T-helper 2 cell treated with Interferon-gamma antibody and Interleukin-4, amounts not matched to agents 5 μg/mL and 100 μg/mL, for 36 hours (primary cell): ENCODE results near the gene SLC2A4RG.

ENCODE experiments used
- DNase-seq: peaks from one replicate; pipeline ENCODE4 v3.0.0; 2021; ENCODE audit warnings: low spot score
- H3K27ac Mint-ChIP-seq: one replicate; pipeline ENCODE4 v1.8.0; 2021; ENCODE audit warnings: mild to moderate bottlenecking, mixed read lengths
- H3K27me3 Mint-ChIP-seq: one replicate; pipeline ENCODE4 v1.8.0; 2021; ENCODE audit warnings: low read depth, mixed read lengths
- H3K36me3 Mint-ChIP-seq: one replicate; pipeline ENCODE4 v1.8.0; 2021; ENCODE audit warnings: low read depth, mixed read lengths
- H3K4me1 Mint-ChIP-seq: one replicate; pipeline ENCODE4 v1.8.0; 2021; ENCODE audit warnings: low read depth, mixed read lengths
- H3K4me3 Mint-ChIP-seq: one replicate; pipeline ENCODE4 v1.8.0; 2022; ENCODE audit warnings: mild to moderate bottlenecking, moderate library complexity, mixed read lengths
- H3K9me3 Mint-ChIP-seq: one replicate; pipeline ENCODE4 v1.8.0; 2021; ENCODE audit warnings: mixed read lengths

SLC2A4RG gene

DNA sequence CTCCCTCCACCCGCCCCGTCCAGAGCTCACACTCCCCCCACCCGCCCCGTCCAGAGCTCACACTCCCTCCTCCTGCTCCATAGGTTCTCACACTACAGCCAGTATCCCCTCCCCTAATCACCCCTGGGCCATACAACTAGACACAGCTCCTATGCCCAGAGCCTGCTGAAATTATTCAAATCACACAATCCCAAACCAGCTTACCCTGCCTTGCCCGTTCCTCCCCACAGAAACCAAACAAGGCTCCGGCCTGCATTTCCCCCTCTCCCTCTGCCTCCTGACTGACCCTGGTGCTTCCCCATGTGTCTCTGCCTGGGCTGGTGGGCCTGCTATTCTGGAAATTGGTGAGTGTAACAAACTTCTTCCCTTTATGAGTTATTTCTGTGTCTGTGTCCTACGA lies 18.6 kb downstream of the SLC2A4RG start:
- Mint-ChIP-seq H3K4me1 (peaks cover 8% of the 10 kb centered on the region), H3K36me3 (no peaks in the 10 kb centered on the region), H3K4me3 (no peak overlapping the region), H3K27me3 (peaks cover 6% of the 10 kb centered on the region), H3K27ac (no peak overlapping the region), H3K9me3 (no peaks in the 10 kb centered on the region)
- DNase-seq: no peak

DNA sequence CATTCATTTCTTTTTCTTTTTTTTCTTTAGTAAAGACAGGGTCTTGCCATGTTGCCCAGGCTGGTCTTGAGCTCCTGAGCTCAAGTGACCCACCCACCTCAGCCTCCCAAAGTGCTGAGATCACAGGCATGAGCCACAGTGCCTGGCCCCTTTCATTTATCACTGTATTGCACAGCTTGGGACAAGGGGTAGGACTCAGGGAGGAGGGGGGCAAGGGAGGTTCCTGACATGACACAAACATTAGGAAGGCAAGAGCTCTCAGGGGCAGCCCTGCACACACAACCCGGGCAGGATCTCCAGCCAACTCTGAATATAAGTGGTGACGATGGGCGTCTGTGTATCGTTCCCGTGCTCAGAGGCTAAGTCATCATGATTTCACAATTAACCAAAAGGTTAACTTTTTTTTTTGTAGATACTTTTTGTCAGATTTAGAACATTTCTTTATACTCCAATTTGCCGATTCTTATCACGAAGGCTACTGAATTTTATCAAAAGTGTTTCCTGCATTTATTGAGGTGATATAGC lies 19.9 kb downstream of the SLC2A4RG start:
- H3K4me3 Mint-ChIP-seq: no peak overlapping the region
- DNase-seq: no peak
- no peaks in the 10 kb centered on the region for H3K36me3 Mint-ChIP-seq
- H3K4me1 Mint-ChIP-seq: peaks cover 8% of the 10 kb centered on the region
- no peak overlapping the region for H3K27ac Mint-ChIP-seq
- peaks cover 8% of the 10 kb centered on the region for H3K27me3 Mint-ChIP-seq
- H3K9me3 Mint-ChIP-seq: no peaks in the 10 kb centered on the region

DNA sequence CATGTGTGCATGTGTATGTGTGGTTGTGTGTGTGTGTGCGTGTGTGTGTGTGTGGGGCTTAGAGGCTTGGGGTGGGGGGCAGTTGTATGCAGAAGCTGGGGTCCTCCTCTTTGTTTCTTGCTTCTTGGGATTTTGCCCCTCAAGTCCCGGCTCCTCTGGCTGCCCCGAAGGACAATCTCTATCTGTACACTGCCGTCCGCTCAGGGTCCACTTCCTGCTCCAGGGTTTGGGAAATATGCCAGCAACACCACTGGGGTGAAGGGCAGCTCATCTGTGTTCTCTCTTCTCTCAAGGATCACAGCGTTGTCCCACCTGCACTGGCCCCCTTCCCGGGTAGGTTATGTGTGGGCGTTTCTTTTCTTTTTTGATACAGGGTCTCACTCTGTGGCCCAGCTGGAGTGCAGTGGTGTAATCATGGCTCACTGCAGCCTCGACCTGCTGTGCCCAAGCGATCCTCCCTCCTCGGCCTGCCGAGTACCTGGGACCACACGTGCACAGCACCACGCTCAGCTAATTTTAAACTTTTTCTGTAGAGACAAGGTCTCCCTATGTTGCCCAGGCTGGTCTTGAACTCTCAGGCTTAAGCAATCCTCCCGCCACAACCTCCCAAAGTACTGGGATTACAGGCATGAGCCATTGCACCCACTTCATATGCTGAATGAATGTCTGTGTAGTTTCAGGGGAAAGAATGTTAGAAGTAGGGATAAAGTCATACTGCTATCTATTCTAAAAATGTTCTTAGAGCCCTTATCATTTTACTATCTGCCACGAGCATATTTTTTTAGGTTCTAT lies 25.7 kb downstream of the SLC2A4RG start:
- Mint-ChIP-seq H3K36me3 (no peaks in the 10 kb centered on the region), H3K4me3 (no peak overlapping the region), H3K27me3 (peaks cover 8% of the 10 kb centered on the region), H3K27ac (no peak overlapping the region), H3K9me3 (no peaks in the 10 kb centered on the region), H3K4me1 (no peaks in the 10 kb centered on the region)
- DNase-seq: no peak

DNA sequence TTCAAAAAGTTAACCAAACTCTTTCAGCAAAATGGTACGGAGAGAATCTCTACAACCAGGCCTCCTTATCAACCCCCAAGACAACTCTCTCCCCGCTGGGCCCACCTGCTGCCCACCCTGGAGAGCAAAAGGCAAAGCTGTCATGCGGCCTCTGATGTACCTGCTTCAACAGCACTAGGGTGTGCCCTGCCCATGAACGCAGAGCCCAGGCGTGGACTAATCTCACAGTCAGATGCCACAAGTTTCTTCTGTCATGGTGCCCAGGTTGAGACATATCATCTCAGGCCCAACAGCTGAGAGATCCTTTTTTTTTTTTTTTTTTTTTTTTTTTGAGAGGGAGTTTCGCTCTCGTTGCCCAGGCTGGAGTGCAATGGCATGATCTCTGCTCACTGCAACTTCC lies 26.3 kb downstream of the SLC2A4RG start:
- no peak for DNase-seq
- Mint-ChIP-seq H3K27me3 (peaks cover 8% of the 10 kb centered on the region), H3K4me3 (no peak overlapping the region), H3K27ac (no peak overlapping the region), H3K36me3 (no peaks in the 10 kb centered on the region), H3K4me1 (no peaks in the 10 kb centered on the region), H3K9me3 (no peaks in the 10 kb centered on the region)

DNA sequence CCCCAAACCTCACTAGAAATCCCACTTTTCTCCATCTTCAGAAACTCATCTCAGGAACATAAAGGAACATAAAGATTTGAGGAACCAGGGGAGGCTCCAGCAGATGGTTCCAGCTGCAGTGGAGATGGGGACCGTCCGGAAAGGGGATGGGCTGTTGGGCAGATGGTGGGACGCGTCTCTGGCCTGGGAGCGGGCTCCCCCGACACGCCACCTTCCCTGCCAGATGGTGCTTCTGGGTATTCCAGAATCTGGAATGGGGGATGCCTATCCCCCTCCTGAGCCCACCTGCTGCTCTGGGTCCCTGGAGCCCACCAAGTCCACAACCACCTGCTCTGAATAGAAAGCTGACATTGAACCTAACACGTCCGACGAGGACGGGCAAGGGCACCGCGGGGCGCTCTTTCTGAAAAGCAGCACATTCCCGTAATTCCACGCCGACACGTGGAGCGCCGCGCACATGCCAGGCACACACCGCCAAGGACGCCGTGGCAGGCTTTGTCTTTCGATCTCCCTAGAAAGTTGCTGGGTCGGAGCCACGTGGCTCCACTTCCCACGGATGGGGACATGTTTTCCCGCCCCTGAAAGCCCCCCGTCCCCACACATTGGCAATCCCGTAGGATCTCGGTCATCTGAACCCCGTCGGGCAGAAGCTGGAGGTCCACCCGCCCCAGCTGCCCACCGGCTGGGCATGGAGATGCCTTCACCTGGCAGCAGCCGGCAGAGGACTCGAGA lies 27.3 kb downstream of the SLC2A4RG start:
- Mint-ChIP-seq H3K27ac (no peak overlapping the region), H3K4me3 (no peak overlapping the region), H3K9me3 (no peaks in the 10 kb centered on the region), H3K36me3 (no peaks in the 10 kb centered on the region), H3K27me3 (peaks cover 8% of the 10 kb centered on the region), H3K4me1 (no peaks in the 10 kb centered on the region)
- no peak for DNase-seq

DNA sequence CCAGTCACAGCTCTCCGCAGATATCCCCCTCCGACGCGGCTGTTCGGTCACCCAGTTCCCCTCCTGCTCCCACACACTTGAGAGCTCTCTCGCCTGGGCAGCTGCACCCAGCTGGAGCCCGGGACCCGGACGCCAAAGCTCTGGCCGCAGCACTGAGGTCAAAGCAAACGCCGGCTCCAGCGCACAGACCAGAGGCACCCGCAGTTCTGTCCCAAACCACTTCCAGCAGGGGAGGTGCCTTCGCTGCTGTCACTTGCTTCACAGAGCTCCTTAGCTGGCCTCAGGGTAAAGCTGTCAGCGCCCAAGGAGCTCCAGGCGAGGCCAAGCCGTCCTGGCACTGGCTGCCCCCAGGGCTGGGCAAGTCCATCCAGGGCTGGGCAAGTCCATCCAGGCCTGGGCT lies 27.9 kb downstream of the SLC2A4RG start:
- no peak overlapping the region for H3K27ac Mint-ChIP-seq
- H3K36me3 Mint-ChIP-seq: no peaks in the 10 kb centered on the region

DNA sequence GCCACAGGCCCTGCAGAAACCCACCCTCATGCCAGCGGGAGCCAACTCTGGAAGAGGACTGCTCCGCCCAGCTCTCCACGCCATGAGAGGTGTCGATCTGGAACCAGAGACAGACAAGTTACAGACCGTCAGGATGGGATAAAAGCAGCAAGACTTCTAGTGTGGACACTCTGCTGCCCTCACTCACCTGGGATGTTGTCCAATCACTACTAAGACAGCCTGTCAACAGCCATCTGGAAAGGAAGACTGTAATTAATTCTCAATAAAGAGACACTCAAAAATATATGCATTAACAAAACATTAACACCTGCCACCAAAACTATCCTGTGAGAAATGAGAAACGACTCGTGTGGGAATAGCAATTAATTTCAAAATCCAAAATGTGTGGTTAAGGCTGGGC lies 28.3 kb downstream of the SLC2A4RG start:
- H3K36me3 Mint-ChIP-seq: no peaks in the 10 kb centered on the region
- no peaks in the 10 kb centered on the region for H3K9me3 Mint-ChIP-seq
- no peak overlapping the region for H3K4me3 Mint-ChIP-seq
- no peaks in the 10 kb centered on the region for H3K4me1 Mint-ChIP-seq
- H3K27ac Mint-ChIP-seq: no peak overlapping the region
- DNase-seq: no peak
- H3K27me3 Mint-ChIP-seq: peaks cover 4% of the 10 kb centered on the region

More for the DNA sequence above, 27.9 kb downstream of the SLC2A4RG start:
- no peak for DNase-seq
- H3K4me3 Mint-ChIP-seq: no peak overlapping the region
- H3K9me3 Mint-ChIP-seq: no peaks in the 10 kb centered on the region
- no peaks in the 10 kb centered on the region for H3K4me1 Mint-ChIP-seq
- H3K27me3 Mint-ChIP-seq: peaks cover 6% of the 10 kb centered on the region

DNA sequence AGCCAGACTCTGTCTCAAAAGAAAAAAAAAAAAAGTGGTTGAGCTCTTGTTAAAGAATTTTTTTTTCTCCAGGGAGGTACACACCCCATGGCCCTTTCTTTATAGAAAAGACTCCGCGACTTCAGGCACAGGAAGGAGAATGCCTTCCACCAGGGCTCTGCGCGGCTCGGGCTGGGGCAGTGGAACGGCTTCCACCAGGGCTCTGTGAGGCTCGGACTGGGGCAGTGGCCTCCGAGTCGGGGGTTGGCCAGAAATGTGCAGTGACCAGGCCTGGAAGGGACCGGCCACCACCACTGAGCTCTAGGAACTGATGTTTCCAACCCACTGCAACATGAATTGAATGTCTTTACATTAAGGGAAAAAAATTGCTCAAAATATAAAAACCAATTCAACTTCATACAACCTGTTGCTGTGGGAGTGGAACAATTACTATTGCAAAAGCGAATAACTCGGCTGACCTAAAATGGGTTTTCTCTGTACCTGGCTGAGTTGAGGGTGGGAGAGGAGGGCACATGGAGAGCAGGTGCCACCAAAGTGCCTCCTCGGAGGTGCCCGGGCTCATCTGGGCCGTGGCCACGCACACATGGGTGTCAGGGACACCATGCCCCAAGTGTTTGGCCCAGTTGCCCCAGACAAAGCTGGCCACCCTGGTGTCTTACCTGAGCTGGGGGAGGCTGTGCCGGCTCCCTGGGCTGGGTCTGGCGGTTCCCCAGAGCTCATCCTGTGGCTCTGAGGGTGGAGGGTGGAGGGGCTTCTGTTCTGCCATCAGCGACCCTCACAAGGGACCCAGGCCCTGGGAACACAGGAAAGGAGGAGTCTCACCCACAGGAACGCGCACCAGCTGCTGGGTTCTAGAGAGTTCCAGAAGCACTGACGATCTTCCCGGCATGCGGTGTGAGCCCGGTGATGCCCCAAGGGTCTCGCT lies 29.3 kb downstream of the SLC2A4RG start:
- no peaks in the 10 kb centered on the region for H3K36me3 Mint-ChIP-seq
- no peak overlapping the region for H3K4me3 Mint-ChIP-seq
- no peak for DNase-seq
- no peaks in the 10 kb centered on the region for H3K4me1 Mint-ChIP-seq
- H3K9me3 Mint-ChIP-seq: no peaks in the 10 kb centered on the region
- no peaks in the 10 kb centered on the region for H3K27me3 Mint-ChIP-seq
- no peak overlapping the region for H3K27ac Mint-ChIP-seq

DNA sequence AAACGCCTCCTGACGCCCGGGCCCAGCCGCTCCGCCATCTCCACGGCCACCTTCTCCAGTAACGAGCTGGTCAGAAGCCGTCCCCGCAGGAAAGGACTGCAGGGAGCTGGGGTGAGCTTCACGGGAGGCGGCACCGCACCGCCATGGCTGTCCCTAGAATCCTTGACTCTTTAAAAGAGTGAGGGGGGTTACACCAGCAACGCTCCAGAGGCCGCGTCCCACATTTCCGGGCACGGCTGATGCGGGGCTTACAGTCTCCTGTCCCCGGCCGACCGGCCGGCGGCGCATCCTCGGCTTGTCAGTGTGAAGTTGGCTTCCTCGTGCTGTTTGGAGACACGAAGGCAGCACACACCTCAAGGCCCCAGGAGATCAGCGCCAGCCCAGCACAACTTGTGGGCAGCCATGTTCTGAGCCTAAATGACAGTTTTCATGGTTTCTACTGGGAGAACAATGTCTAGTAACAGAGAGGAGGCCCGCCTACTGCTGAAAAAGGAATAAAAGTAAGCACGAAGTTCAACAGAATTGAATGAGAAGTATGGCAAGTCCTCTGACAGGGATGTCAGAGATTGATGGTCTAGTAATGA lies 30.4 kb downstream of the SLC2A4RG start:
- H3K36me3 Mint-ChIP-seq: no peaks in the 10 kb centered on the region
- no peaks in the 10 kb centered on the region for H3K9me3 Mint-ChIP-seq
- no peaks in the 10 kb centered on the region for H3K27me3 Mint-ChIP-seq
- H3K27ac Mint-ChIP-seq: no peak overlapping the region
- no peaks in the 10 kb centered on the region for H3K4me1 Mint-ChIP-seq
- H3K4me3 Mint-ChIP-seq: no peak overlapping the region
- no peak for DNase-seq

DNA sequence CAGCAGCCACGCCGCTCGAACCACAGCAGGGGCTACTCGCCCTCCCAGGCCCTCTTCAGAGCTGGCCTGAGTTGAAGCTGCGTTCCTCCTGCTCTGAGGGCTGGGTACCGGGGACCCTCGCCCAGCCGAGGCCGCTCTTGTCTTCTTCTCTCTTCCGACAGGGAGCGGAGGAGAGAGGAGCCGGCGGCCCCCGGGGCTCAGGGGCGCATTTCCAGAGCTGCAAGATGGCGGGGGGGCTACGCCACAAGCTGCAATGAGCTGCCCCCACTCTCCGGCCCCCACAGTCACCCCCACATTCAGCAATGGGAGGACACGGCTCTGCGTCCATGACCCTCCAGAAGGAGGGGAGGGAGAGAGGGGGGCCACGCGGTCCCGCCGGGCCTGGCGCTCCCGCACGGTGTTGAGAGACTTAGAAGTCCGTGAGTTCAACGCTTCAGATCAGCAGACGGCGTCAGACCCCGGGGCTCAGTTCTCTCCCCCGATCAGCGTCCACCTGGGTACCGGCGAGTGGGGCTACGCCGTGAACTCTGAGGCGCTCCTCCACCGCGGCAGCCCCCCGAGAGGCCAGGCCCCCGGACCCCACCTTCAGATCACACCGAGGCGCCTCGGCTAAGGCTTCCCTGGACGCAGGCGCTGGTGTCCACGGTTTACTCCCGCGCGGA lies 31.6 kb downstream of the SLC2A4RG start:
- H3K27me3 Mint-ChIP-seq: no peaks in the 10 kb centered on the region
- no peaks in the 10 kb centered on the region for H3K4me1 Mint-ChIP-seq
- H3K36me3 Mint-ChIP-seq: no peaks in the 10 kb centered on the region
- no peak overlapping the region for H3K27ac Mint-ChIP-seq
- no peak for DNase-seq
- H3K9me3 Mint-ChIP-seq: no peaks in the 10 kb centered on the region
- no peak overlapping the region for H3K4me3 Mint-ChIP-seq

DNA sequence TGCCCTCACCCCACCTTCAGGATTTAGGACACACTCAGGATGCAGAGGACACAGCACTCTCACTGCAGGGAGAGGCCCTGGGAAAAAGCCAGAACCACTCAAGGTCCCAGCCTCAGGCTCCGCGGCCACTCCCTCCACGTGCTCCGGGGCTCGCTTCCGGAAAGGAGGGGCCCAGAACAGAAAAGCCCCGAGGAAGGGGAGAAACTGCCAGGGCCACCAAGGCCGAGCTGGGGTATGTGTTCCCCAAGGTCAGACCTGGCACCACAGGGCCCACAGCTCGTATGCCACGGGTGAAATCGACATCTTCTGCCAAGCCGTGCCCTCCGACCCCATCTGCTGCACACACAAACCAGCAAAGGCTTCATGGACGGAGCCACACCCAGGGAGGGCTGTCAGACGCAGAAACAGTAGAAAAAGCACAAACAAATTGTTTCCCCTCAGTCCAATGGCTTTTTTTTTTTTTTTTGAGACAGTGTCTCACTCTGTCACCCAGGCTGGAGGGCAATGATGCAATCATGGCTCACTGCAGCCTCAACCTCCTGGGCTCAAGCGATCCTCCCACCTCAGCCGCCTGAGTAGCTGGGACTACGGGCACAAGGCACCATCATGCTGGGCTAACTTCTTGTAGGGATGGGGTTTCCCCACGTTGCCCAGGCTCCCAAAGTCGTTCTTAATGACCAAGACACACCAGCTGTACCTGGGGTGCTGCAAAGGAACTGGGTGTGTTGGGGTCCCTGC lies 33.4 kb downstream of the SLC2A4RG start:
- H3K27ac Mint-ChIP-seq: no peak overlapping the region
- H3K4me1 Mint-ChIP-seq: no peaks in the 10 kb centered on the region
- no peak for DNase-seq
- H3K36me3 Mint-ChIP-seq: no peaks in the 10 kb centered on the region
- H3K27me3 Mint-ChIP-seq: no peaks in the 10 kb centered on the region
- H3K9me3 Mint-ChIP-seq: no peaks in the 10 kb centered on the region
- no peak overlapping the region for H3K4me3 Mint-ChIP-seq

DNA sequence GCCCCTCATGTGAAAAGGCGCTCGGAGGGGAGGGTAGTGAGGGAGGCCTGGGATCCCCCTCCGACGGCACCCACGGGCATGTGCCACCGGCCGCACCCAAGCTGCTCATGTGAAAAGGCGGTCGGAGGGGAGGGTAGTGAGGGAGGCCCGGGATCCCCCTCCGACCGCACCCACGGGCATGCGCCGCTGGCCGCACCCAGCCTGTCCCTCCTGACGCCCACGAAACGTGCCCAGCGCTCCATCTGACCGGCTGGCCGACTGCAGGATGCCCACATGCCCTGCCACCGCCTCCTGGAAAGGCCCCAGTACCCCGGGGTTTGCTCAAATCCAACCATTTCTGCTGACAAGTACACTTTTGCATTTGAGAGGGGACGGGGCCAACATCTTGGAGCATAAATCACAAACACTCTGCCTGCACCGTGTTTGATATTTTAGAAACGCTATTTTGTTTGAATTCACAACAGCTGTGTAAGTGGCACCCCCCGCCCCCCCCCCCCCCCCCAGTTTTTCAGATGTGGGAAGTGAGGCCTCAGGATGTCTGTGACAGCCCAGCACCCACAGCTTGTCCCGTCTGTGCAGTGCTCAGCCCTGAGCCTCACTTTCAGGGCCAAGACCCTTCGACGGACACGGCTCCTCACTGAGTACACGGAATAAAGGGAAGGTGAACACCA lies 34.1 kb downstream of the SLC2A4RG start:
- no peak overlapping the region for H3K27ac Mint-ChIP-seq
- H3K36me3 Mint-ChIP-seq: no peaks in the 10 kb centered on the region
- no peaks in the 10 kb centered on the region for H3K9me3 Mint-ChIP-seq
- DNase-seq: no peak
- no peak overlapping the region for H3K4me3 Mint-ChIP-seq
- H3K27me3 Mint-ChIP-seq: no peaks in the 10 kb centered on the region
- no peaks in the 10 kb centered on the region for H3K4me1 Mint-ChIP-seq
